HG02798 (cell line): ENCODE measurements around the gene ZFAND3.
A peak's percentile ranks its signal among the peaks of the same experiment; 100 is the strongest.
"Not testable (repeated sequence)": the region's sequence is repeated elsewhere in the genome, so short reads cannot be mapped to it uniquely, and the experiment has no call there.

ENCODE experiments used
- ATAC-seq: cut with Tn5 transposase; IDR thresholded peaks from one replicate; pipeline ENCODE4 v1.9.1; 2021; ENCODE audit warnings: mild to moderate bottlenecking; ENCODE audit not compliant: unreplicated experiment, poor library complexity

The ZFAND3 gene

GRCh38 chr6:38030380-38030779 is 210.9 kb downstream of the ZFAND3 start:
- no peak for ATAC-seq

- no peak for ATAC-seq
These were observed 213.3 kb downstream of the ZFAND3 start for GRCh38 chr6:38032797-38033196.

- ATAC-seq, result no peak
These were observed 214.0 kb downstream of the ZFAND3 start for GRCh38 chr6:38033442-38033982.

- no peak for ATAC-seq
These were observed 214.9 kb downstream of the ZFAND3 start for GRCh38 chr6:38034274-38034914.

- ATAC-seq, result no peak
These were observed 216.0 kb downstream of the ZFAND3 start for GRCh38 chr6:38035478-38035877.

- ATAC-seq, result no peak
These were observed 220.0 kb downstream of the ZFAND3 start for GRCh38 chr6:38039502-38039901.

- no peak for ATAC-seq
These were observed 220.7 kb downstream of the ZFAND3 start for GRCh38 chr6:38040254-38040653.

GRCh38 chr6:38043259-38043753 is 223.8 kb downstream of the ZFAND3 start:
- no peak for ATAC-seq

GRCh38 chr6:38045701-38046305 is 226.3 kb downstream of the ZFAND3 start:
- ATAC-seq, result no peak

- ATAC-seq, result no peak
These were observed 228.0 kb downstream of the ZFAND3 start for GRCh38 chr6:38047562-38047961.

- ATAC-seq, result not testable (repeated sequence)
These were observed 230.4 kb downstream of the ZFAND3 start for GRCh38 chr6:38049861-38050397.

- ATAC-seq, result no peak
These were observed 232.4 kb downstream of the ZFAND3 start for GRCh38 chr6:38051819-38052434.

- ATAC-seq, result no peak
These were observed 235.1 kb downstream of the ZFAND3 start for GRCh38 chr6:38054527-38055202.

GRCh38 chr6:38055203-38055589 is 235.7 kb downstream of the ZFAND3 start:
- ATAC-seq, result no peak

- ATAC-seq, result no peak
These were observed 236.8 kb downstream of the ZFAND3 start for GRCh38 chr6:38056361-38056760.

GRCh38 chr6:38057994-38058393 is 238.5 kb downstream of the ZFAND3 start:
- peak; percentile 58 for ATAC-seq

- no peak for ATAC-seq
These were observed 242.5 kb downstream of the ZFAND3 start for GRCh38 chr6:38062066-38062465.

- no peak for ATAC-seq
These were observed 244.4 kb downstream of the ZFAND3 start for GRCh38 chr6:38063973-38064372.

GRCh38 chr6:38064431-38064830 is 244.9 kb downstream of the ZFAND3 start:
- ATAC-seq, result no peak

- no peak for ATAC-seq
These were observed 246.3 kb downstream of the ZFAND3 start for GRCh38 chr6:38065734-38066305.
